Measurements from ENCODE around the gene NCBP1. TPM values are rescaled to one million over a fixed set of nuclear protein-coding genes. Genes with fewer than 3 reads are reported as not detected.

Gene NCBP1
- polyA plus RNA-seq, 1 of the 3 experiments (the other 2 are of a cell fraction): 11.3 TPM

GRCh38 chr9:97696803-97697601 is 63.4 kb downstream of the NCBP1 start, which contains the start of gene XPA (continued):
- TF ChIP-seq USF2 (IDR thresholded peaks at IDR 0.05; ENCODE audit: borderline replicate concordance, low read depth, low read length) (no peak; the same call in 1 of the 2 replicates), JUND (IDR thresholded peaks at IDR 0.05) (no peak), REST (IDR thresholded peaks at IDR 0.05; ENCODE audit: low read depth, low read length) (no peak), ZBTB33 (IDR thresholded peaks at IDR 0.05; ENCODE audit: borderline replicate concordance, low read depth) (no peak), MEF2A (IDR thresholded peaks at IDR 0.05; ENCODE audit: borderline replicate concordance, low read depth) (no peak), FOXM1 (IDR thresholded peaks at IDR 0.05; ENCODE audit: low read depth) (no peak), SIN3A (IDR thresholded peaks at IDR 0.05; ENCODE audit: borderline replicate concordance, low read depth, low read length) (peak; percentile 75; the same call in 1 of the 2 replicates), RCOR1 (IDR thresholded peaks at IDR 0.05; ENCODE audit: low read length) (no peak)

- 36% methylated on average over 1 of the region's 1 CpG for WGBS (ENCODE audit: low lambda C conversion rate)
- Histone ChIP-seq H3K9ac (no peak overlapping the region), H3K4me1 (ENCODE audit: control insufficient read depth in 1 of 2, insufficient read depth in 2 of 2, low read depth in 1 of 2, low read length in 1 of 2) (peaks cover 7 to 19% of the 10 kb centered on the region in 2 experiments; a peak in 3 of 4 replicates), H3K27ac (ENCODE audit: low read depth in 2 of 2, low read length in 1 of 2) (no peak overlapping the region; a peak in 2 of 4 replicates), H3K4me2 (peak overlapping the region; percentile 92), H3K79me2 (ENCODE audit: insufficient read depth) (peaks cover 33% of the 10 kb centered on the region), H3K27me3 (ENCODE audit: insufficient read depth) (no peaks in the 10 kb centered on the region), H4K20me1 (ENCODE audit: insufficient read depth) (peaks cover 5% of the 10 kb centered on the region; the same call in 1 of the 2 replicates), H3K36me3 (replicated peaks in 1 of 2; ENCODE audit: control insufficient read depth in 1 of 2, insufficient read depth in 2 of 2, low read length in 1 of 2) (peaks cover 8 to 10% of the 10 kb centered on the region in 2 experiments), H3F3A (replicated peaks; ENCODE audit: insufficient read depth) (no peaks in the 10 kb centered on the region), H3K4me3 (ENCODE audit: low read depth in 2 of 2, low read length in 1 of 2) (peak overlapping the region; percentile 82 to 95; a peak in 3 of 4 replicates), H3K9me3 (no peaks in the 10 kb centered on the region), H3K9me2 (no peaks in the 10 kb centered on the region), H2AFZ (ENCODE audit: low read depth) (peak overlapping the region; percentile 95)
- ChIA-PET POLR2A (interaction anchor here (1.2 to 2.0 kb wide), 2 partner anchors 65 to 225 kb away, joined by 3 to 10 read pairs; partner anchors contain the start of genes NCBP1, TRMO and TSTD2), CTCF (no interaction called here)
- DNase-seq: no peak
- TF ChIP-seq SMC3 (IDR thresholded peaks at IDR 0.05; ENCODE audit: low read depth, low read length) (no peak), NFIC (IDR thresholded peaks at IDR 0.05; ENCODE audit: borderline replicate concordance) (peak; percentile 38; the same call in 1 of the 2 replicates)
Observed at GRCh38 chr9:97697837-97698236, 64.2 kb downstream of the NCBP1 start.

Data from SK-N-SH (cell line).